ENCODE results near the gene CDH4. TPM values are rescaled to one million over a fixed set of nuclear protein-coding genes. Genes with fewer than 3 reads are reported as not detected.

CDH4 gene
- polyA plus RNA-seq, 3 donors: 6.9 to 8.7 (median 7.9) TPM

GRCh38 chr20:61737812-61738443 lies 485.9 kb downstream of the CDH4 start:
- no peak for DNase-seq (ENCODE audit: extremely low read depth in 1 of 11, low read depth in 9 of 11, low spot score in 4 of 11)

GRCh38 chr20:61738601-61739069 lies 486.6 kb downstream of the CDH4 start:
- DNase-seq (ENCODE audit: extremely low read depth in 1 of 11, low read depth in 9 of 11, low spot score in 4 of 11): no peak

GRCh38 chr20:61739086-61739831 lies 487.2 kb downstream of the CDH4 start:
- no peak for DNase-seq (ENCODE audit: extremely low read depth in 1 of 11, low read depth in 9 of 11, low spot score in 4 of 11)

- DNase-seq (ENCODE audit: extremely low read depth in 1 of 11, low read depth in 9 of 11, low spot score in 4 of 11): no peak
Measured at GRCh38 chr20:61739832-61740118, 487.7 kb downstream of the CDH4 start.

- DNase-seq (ENCODE audit: extremely low read depth in 1 of 11, low read depth in 9 of 11, low spot score in 4 of 11): no peak
Measured at GRCh38 chr20:61742097-61742825, 490.2 kb downstream of the CDH4 start.

- no peak for DNase-seq (ENCODE audit: extremely low read depth in 1 of 11, low read depth in 9 of 11, low spot score in 4 of 11)
Measured at GRCh38 chr20:61743606-61744005, 491.5 kb downstream of the CDH4 start.

GRCh38 chr20:61744691-61745396 lies 492.8 kb downstream of the CDH4 start:
- DNase-seq (ENCODE audit: extremely low read depth in 1 of 11, low read depth in 9 of 11, low spot score in 4 of 11): no peak

GRCh38 chr20:61745397-61746146 lies 493.5 kb downstream of the CDH4 start:
- DNase-seq (ENCODE audit: extremely low read depth in 1 of 11, low read depth in 9 of 11, low spot score in 4 of 11): no peak

- DNase-seq (ENCODE audit: extremely low read depth in 1 of 11, low read depth in 9 of 11, low spot score in 4 of 11): no peak
Measured at GRCh38 chr20:61746147-61746646, 494.1 kb downstream of the CDH4 start.

- DNase-seq (ENCODE audit: extremely low read depth in 1 of 11, low read depth in 9 of 11, low spot score in 4 of 11): no peak
Measured at GRCh38 chr20:61746781-61747180, 494.7 kb downstream of the CDH4 start.

- DNase-seq (ENCODE audit: extremely low read depth in 1 of 11, low read depth in 9 of 11, low spot score in 4 of 11): no peak
Measured at GRCh38 chr20:61748376-61748775, 496.3 kb downstream of the CDH4 start.

- no peak for DNase-seq (ENCODE audit: extremely low read depth in 1 of 11, low read depth in 9 of 11, low spot score in 4 of 11)
Measured at GRCh38 chr20:61749406-61750075, 497.5 kb downstream of the CDH4 start.

- no peak for DNase-seq (ENCODE audit: extremely low read depth in 1 of 11, low read depth in 9 of 11, low spot score in 4 of 11)
Measured at GRCh38 chr20:61750093-61750492, 498.0 kb downstream of the CDH4 start.

- DNase-seq (ENCODE audit: extremely low read depth in 1 of 11, low read depth in 9 of 11, low spot score in 4 of 11): no peak
Measured at GRCh38 chr20:61752576-61752975, 500.5 kb downstream of the CDH4 start.

GRCh38 chr20:61753316-61753942 lies 501.4 kb downstream of the CDH4 start:
- DNase-seq (ENCODE audit: extremely low read depth in 1 of 11, low read depth in 9 of 11, low spot score in 4 of 11): no peak

- no peak for DNase-seq (ENCODE audit: extremely low read depth in 1 of 11, low read depth in 9 of 11, low spot score in 4 of 11)
Measured at GRCh38 chr20:61753987-61754956, 502.2 kb downstream of the CDH4 start.

Measured in renal cortex interstitium (tissue), 11 donors.